GM21390 (cell line): ENCODE data around the gene CARD9.
"Not testable (repeated sequence)": the region's sequence is repeated elsewhere in the genome, so short reads cannot be mapped to it uniquely, and the experiment has no call there.

Source experiments
- ATAC-seq: cut with Tn5 transposase; IDR thresholded peaks from one replicate; pipeline ENCODE4 v1.9.1; 2021; ENCODE audit not compliant: unreplicated experiment

The CARD9 gene

DNA sequence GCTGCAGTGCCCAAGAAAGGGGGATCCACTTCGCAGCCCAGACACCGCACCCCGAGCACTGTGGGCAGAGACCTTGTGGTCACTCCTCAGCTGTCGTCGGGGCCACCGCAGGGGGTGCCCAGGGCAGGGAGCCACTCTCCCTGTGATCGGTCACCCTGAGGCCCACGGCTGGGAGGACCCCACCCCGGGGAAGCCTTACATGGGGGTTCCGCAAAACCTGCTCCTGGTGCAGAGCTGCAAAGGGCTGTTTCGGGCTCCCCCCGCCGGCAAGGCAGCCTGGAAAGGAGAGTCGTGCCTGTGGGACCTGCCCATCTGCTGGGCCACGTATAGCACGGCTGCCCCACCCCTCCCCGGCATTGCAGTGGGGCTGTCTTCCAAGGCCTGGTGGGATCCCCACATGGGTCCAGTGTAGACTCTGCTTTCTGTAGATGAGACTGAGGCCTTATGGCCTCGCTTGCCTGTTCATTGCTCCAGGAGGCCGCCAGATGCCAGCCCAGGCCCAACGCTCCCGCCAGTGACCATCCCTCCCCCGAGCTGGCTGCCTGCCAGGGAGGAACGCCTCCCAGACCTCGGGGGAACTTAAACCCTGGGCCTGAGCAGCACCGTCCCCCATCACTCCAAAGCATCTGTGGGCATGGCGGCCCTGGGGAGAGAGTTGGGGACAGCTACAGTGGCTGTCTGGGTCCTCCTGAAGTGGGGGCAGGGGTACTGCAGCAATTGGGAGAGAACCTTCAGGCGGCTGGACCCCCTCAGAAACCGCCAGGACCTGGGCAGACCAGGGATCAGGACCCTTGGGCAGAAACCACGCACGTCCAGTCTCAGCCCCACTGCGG is 8.3 kb downstream of the CARD9 start:
- no peak for ATAC-seq

DNA sequence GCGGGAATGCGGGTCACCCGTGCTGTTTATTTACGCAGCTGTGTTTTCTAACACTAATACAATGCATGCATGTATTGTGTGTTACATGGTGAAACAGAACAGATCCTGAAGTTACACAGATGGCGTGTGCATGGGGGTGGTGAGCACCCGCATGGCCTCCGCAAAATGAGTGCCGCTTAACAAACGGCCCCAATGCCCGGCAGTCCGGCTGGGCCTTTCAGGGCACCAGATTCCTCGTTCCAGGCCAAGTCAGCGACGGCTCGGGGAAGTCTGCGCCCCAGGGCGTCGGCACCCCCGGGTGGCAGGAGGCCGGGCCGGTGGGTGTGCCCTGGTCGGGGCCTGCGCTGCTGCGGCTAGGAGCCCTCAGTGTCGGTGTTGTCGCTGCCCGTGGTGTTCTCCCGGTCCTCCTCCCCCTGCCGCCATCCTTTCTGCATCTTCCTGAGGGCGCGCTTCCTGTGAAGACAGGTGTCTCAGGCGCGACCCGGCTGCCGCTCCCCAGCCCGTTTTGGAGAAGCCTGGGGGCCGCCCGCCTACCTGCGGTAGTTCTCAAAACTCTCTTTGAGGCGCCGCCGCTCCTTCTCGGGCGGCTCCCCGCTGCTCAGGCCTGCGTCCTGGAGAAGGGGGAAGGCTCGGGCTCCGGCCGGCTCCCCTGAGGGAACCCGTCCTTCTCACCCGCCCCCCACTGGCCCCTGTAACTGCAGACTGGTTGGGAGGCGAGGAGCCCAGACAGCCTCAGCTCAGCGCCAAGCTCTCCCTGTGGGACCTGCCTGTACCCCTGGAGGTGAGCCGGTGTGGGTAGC is 9.3 kb downstream of the CARD9 start:
- no peak for ATAC-seq

GRCh38 chr9:136363106-136363948 is 10.1 kb downstream of the CARD9 start, which contains the start of gene DNLZ:
Gene DNLZ, minus strand, starts transcription at chr9:136363744. Its CDS starts 30 bp downstream, at chr9:136363714.
- peak; percentile 82 for ATAC-seq

- ATAC-seq = no peak
Observed at GRCh38 chr9:136362450-136362784, 11.1 kb downstream of the CARD9 start.

GRCh38 chr9:136361754-136362449 is 11.6 kb downstream of the CARD9 start:
- no peak for ATAC-seq

- no peak for ATAC-seq
Observed at GRCh38 chr9:136361047-136361753, 12.3 kb downstream of the CARD9 start.

DNA sequence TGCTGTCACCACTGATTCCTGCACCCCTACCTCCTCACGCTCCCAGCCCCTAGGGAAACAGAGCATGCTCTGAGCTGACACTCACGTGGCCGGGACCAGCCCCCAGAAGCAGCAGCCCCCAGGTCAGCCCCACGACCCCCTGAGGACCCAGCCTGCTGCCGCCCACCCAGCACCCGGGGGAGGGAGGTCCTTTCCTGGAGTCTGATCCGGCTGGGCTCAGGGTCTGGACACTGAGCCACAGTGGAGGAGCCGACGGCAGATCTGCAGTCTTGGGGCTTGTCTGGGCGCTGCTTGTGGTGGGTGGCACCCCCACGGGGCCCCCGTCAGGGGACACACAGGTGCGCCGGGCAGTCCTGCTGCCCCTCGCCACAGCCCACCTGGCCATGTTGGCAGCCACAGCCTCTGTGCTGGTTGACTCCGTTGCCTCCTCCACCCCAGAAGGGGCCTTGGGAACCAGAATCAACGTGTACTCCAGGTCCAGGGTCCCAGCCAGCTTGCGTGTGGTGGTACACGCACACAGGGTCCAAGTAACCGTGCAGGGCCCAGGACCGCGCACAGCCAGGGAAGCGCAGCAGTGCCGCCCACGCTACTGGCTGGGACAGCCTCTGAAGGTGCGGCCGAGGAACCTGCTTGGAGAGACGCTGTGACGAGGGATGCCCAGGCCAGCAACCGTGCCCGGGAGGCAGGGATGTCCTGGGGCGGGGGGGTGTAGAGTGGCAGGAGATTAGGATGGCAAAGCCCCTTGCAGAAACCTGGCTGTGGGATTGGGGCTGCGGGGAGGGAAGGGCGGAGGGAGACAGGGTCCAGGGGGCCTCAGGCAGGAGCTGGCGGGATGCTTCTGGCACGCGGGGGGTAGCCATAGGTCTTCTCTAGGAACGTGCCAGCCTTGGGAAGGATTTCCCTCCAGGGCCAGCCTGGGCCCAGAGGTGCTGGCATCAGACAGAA is 13.4 kb downstream of the CARD9 start:
- ATAC-seq = no peak

DNA sequence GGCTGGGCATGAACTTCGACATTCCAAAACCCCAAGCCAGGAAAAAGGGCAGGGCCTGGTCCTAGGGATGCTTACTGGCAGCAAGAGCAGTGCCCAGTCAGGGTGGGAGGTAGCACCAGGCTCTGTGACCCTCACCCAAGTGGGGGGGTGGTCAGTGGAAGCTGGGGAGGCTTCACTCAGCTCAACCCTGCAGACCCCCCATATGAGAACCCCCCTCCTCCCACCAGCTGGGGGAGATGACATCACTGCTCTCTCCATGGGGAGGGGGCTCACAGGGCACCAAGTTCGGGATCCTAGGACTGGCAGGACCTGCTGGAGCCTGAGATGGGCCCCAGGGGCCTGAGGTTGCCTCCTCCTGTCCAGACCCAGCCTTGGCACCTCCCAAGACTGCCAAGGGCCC is 14.6 kb downstream of the CARD9 start:
- ATAC-seq = no peak

DNA sequence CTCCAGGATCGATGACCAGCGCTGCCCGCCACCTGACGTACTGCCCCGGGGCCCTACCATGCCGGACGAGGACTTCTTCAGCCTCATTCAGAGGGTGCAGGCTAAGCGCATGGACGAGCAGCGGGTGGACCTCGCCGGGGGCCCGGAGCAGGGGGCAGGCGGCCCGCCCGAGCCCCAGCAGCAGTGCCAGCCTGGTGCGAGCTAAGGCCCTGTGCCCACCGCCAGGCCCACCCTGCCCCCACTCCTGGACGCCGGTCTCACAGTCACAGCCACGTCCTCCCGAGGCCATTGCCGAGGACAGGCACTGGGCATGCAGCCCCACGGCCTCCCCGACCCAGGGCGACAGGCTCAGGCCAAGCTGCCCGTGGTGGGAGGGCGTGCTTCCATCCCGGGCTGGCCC is 15.5 kb downstream of the CARD9 start:
- no peak for ATAC-seq

DNA sequence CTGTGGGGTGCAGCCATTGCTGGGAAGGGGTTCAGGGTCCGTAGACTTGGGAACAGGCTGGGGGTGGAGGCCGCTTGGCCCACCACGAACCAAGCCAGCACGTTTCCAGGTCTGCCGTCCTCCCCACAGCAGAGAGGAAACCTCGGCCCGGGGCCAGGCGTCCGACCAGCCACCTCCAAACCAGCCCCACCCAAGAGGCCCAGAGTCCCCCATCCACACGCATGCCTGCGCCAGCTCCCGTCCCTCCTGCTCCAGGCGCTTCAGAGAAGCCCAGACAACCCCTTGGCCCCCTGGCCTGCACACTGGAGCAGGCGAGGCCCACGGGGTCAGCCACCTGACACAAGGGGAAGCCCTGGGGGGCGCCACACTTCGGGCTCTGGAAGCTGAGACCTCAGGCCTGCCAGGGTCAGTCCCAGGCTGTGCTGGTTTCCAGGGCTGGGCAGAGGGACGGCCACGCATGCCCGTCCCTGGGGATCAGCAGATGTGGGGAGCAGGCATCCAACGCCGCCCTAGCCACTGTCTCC is 16.2 kb downstream of the CARD9 start:
- no peak for ATAC-seq

DNA sequence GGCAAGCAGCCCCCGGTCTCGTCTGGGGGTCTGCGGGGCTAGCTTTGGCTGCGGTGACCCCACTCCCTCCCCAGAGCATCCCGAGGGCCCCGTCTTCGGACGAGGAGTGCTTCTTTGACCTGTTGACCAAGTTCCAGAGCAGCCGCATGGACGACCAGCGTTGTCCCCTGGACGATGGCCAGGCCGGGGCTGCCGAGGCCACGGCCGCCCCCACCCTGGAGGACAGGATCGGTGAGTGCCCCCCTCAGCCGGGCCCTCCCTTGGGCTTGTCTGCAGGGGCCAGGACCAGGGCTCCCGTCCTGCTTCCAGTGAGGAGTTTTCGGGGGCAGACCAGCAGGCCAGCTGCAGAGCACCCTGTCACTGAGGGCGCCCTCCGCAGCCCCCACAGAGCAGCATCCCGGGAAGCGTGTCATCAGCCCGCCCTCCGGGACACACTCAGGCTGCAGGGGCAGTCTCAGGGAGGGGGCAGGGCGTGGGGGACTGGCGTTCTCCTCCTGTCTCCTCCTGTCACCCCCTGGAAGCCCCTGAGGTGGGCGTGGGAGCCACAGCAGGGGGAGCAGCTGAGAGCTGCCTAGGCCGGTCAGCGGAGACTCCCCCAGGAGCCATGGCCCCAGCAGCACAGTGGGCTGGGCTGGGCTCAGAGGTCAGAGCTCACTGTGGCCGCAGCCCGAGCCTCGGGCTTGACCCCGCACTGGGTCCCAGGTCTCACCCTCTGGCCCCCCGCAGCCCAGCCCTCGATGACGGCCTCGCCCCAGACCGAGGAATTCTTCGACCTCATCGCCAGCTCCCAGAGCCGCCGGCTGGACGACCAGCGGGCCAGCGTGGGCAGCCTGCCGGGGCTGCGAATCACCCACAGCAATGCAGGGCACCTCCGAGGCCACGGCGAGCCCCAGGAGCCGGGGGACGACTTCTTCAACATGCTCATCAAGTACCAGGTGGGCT is 17.6 kb downstream of the CARD9 start:
- no peak for ATAC-seq

GRCh38 chr9:136354592-136355085 is 18.8 kb downstream of the CARD9 start:
- no peak for ATAC-seq

DNA sequence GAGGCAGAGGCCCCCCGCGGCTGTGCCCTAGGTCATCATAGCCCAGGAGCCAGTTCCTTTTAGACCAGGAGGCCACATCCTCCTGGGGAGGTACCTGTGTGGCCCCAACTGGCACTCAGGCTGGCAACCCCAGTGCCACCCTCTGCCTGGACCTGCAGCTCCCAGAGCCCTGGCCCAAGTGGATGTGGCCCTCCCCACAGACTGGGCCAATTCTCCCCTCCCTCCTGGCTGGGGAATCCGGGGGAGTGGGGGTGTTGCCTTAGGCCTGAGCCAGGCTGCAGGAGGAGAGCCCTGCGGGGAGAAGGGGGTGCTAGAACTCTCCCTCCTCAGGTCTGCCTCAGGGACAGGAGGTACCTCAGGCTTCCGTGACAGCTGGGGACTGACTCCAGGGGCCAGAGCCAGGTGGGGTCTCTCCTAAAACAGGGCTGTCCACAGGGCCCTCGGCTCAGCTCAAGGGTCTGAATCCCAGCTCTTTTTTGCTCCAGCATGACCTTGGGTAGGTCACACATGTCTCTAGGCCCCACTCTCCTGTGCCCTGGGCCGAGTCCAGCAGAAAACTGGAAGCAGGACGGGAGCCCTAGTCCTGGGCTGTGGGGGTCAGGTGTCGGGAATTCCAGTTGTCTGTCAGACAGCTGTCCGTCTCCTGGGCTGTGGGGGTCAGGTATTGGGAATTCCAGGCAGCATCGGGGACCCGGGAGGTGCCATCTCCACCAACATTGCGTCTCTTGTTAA is 19.5 kb downstream of the CARD9 start:
- no peak for ATAC-seq

DNA sequence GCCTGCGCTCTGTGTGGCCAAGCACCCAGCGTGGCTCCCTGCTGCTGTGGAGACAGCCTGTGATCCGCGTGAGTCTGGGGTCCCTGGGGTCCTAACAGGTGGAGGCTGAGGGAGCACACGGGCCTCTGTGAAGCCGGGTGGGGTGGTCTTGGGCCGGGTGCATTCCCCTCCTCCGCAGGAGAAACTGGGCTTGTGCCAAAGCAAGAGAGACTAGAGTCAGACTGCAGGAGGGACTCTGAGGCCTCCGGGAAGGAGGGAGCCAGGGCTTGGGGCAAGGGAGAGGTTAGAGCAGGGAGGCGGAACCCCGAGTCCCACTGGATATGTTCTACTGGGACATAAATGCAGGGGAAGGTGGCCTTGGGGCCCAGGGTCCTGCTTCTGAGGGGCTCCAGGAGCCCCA is 20.4 kb downstream of the CARD9 start:
- ATAC-seq = no peak

GRCh38 chr9:136352682-136353081 is 20.8 kb downstream of the CARD9 start:
- no peak for ATAC-seq

GRCh38 chr9:136351868-136352267 is 21.6 kb downstream of the CARD9 start:
- ATAC-seq = not testable (repeated sequence)
